ENCODE measurements around the gene PIR.

PIR gene

DNA sequence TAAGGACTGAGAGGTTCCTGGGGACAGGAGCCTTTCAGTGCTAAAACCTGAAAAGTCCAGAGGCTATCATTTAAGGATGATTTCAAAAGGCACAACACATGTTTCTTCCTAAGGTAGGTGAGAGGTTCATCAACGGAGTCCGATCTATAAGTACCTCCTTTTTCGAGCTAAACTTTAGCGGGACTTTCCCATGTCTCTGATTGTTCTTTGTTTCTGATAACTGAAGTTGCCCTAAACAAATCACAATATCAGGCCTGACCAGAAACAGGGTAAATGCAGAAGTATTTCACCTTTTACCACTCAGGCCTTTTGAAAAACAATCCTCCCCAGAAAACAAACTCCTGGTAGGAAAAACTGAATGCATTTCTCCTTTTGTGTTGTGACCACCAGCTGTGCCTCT is 17.6 kb downstream of the PIR start:
- DNase-seq = no peak

DNA sequence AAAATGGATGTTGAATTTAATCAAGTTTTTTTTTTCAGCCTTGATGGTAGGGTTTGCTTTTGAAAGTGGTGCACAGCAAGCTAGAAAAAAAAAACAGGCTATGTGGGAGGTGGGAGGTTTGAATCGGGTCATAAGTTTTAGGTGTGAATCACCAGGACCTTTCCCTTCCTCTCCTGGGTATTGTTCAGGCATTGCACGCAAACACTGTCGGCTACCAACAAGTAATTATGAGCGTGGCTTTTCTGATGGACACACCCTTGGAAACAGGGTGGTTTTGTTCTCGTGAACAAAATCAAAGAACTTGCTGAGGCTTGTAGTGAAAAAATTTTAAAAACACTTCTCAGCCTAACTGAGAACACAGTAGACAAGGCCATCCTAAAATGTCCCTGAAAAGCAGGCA is 18.1 kb downstream of the PIR start:
- DNase-seq = no peak

DNA sequence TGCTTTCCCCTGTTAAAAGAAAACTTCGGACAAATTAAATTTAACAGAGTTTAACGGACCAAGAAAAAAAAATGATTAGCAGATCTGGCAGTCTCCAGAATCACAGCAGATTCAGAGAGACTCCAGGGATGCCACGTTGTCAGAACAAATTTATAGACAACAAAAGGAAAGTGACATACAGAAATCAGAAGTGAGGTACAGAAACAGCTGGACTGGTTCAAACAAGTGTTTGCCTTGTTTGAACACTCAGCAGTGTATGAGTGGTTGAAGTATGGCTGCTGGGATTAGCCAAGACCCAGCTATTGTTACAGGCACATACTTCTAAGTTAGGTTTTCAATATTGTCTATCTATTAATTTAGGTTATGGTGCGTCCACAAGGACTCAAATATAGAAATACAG is 19.1 kb downstream of the PIR start:
- DNase-seq = no peak

DNA sequence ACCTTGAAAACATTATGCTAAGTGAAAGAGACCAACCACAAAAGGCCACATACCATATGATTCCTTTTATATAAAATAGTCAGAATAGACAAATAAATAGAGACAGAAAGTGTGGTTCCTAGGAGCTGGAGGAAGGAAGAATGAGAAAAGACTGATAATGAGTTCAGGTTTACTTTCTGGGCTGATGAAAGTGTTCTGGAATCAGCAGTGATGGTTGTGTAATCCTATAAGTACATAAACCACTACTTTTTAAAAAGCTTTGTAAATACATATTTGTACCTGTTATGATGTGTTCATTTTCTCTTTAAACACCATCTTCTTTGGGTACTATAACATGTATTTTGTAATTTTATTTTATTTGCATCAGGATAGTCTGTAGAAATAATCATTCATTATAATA is 20.6 kb downstream of the PIR start:
- no peak for DNase-seq

DNA sequence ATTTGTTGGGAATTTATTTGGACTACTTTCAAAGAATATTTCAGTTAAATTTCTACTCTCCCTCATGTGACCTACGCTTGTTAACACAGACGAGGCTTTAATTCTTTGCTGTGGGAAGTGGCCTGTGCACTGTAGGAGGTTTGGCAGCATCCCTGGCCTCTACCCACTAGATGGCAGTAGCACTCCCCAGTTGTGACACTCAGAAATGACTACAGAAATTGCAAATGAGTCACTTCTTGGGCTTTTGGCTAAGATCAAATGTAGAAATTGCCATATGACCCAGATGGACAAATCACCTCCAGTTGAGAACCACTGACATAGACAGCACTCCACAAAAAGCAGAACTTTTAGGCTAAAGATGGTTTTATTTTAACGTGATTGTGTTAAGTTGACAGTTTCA is 22.1 kb downstream of the PIR start:
- DNase-seq = no peak

DNA sequence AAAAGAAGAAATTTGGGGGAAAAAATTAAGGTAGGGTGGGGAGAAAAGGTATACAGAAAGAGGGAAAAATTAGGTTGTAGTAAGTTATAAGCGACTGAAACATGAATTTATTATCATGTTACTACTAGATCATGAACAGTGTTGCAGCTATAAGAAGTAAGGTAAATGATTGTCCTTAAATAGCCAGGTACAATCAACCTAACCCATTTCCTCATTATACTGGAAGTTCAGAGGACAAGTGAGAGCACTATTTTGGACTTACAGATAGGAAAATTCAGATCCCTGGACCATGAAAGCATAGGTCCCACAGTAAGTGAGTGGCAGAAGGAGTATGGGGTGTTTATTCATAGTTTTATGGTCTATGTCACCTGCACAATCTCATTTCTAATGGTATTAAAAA is 23.5 kb downstream of the PIR start:
- DNase-seq = no peak

DNA sequence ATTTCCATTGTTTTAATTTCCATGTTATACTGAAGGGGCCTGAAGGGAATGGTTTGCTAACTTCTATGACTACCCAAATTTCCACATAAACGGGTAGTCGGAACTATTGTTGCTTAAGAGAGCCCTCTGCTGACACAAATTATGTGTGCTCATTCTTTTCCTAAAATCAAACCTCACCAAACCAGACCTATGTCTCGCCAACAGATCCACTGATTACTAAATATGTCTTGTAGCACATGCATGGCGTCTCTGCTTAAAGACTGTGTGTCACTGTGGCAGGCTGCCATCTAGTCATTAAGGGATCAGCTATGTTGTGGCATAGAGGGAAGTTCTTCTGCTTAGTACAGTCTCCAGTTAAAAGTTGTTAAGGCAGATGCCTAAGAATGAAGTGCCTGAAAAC is 25.1 kb downstream of the PIR start:
- DNase-seq = no peak

DNA sequence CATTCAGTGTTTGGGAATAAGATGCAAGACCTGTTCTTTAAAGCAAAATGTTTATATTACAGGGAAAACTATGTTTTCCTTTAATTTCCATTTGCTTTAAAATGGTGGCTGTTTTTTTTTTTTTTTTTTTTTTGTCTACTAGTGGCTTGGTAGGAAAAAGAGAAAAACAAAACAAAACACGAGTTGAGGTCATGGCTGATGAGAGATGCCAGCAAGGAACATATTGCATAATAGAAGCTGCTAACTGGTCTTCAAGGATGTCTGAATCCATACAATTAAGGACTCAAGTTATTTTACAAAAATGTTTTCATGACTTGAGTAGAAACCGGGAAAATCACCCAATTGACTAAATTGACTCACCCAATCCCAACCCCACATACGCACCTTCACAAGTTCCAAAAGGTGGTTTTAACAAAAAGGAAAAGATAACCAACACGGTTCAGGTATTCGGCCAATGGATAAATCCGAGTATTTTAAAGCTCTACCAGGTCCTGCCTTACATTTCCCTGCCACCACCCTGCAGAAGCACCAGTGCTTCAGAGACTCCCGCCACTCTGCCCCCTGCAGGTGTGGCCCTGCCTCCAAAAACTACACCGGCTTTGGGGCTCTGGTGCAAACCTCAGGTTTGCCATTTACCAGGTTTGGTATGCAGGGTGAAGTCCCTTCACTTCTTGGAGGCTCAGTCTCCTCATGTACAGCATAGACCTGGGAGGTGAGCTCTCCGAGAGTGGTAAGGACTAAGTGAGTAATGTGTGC is 27.1 kb downstream of the PIR start:
- no peak for DNase-seq

DNA sequence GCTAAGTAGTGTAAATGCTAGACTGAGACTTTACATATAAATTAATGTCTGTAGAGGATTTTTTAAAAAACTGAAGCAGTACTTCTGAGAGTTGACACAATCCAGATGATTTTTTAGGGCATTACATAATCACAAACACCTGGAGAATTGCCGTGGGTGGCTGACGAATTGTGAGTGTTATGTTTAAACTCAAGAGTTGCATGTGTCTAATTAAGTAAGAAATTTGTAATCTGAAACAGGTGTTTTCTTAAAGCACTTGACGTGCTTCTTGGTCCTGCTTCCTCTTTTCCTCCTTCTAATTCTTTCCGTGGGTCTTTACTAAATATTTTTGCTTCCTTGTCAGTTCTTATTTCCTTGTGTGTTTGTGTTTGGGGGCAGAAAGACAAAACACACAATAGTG is 27.8 kb downstream of the PIR start:
- DNase-seq = no peak

DNA sequence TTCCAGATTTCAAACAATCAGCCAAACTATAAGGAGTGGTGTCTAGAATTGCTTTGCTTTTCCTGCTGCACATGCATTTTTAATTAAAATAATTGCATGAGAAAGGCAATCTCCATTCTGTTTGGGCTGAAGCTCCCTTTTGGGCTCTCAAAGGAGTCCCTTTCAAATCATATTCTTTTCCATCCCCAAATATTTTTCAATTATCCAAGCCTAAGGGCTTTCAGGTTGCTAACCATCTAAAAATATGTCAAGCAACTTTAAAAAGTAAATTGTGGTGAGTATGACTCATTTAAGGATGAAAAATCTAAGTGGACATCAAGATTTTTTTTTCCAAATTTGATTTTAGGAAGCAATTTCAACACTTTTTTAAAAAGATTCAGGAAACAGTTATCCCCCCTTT is 28.4 kb downstream of the PIR start:
- DNase-seq = no peak

DNA sequence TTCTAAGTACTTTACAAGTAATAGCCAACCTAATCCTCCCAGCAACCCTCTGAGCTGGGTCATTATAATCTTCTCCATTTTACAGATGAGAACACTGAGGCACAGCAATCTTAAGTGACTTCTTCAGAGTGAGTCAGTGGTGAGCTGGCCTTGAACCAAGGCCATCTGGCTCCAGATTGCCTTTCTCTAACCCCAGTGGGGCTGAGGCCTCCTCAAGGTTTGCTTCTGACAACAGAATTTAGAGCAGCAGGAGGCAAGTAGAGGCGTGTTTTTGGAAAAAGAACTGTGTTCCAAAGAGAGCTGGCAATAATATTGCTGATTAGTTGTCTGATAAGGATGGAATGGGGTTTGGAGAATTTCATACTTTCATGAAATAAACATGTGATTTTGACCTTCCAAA is 41.2 kb downstream of the PIR start:
- DNase-seq = no peak

DNA sequence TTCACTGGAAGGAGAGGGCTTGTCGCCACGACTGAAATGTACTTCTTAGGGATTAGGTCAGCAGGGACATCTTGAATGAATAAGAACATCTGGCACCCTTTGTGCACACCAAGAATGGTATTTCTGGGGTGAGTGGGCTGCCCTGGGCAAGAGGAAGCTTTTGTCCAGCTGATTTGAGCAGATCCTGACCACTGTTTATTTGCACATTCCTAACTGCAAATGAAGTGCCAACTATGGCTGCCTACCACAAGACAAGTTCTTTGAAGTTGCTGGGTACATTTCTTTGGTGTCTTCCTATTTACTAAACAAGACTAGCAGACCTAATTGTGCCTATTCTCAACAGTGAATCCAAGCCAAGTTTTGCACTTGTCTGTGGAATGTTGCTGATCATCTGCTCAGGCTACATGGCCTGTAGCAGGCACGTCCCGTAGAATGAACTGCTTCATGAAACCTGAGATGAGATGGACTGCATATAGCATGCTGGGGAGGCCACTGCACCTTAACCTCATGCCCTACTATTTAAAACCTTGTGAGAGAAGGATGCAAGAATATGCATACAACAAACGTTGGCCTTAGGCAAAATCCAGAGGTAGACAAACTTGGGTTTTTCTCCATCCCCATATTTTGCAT is 45.0 kb downstream of the PIR start:
- no peak for DNase-seq

DNA sequence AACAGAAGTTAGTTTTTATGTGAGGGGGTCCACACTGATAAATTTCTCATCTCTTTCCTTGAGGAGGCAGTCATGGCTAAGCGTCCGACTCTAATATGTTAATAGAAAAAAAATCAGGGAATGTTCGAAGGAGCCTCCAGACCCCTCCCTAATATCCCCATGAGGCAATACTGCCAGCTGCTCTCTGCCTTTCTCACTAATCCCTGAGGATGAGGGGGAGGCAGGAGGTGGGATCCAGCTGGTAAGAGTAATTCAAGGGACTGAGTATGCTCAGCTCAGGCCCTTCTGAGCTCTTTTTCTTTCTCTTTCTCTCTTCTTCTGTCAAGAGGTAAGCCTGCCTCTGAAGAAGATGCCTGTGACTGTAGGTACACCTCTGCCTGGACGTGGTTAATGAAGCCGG is 51.7 kb downstream of the PIR start:
- no peak for DNase-seq

DNA sequence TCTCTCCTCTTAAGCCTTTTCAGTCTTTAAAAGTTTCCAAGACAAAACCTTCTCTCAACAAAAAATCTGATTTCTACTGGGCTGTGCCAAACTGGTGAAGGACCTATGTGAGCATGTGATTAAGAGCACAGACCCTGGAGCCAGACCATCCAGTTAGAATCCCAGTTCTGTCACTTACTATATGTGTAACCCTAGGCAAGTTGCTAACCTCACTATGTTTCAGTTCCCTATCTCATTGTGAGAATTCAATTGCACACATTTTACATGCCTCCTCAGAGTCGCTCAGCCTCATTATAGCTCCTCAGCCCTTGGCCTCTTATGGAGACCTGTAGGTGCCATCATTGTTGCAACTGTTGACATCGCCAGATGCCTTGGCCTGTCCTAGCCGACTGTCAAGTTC is 54.8 kb downstream of the PIR start:
- no peak for DNase-seq

DNA sequence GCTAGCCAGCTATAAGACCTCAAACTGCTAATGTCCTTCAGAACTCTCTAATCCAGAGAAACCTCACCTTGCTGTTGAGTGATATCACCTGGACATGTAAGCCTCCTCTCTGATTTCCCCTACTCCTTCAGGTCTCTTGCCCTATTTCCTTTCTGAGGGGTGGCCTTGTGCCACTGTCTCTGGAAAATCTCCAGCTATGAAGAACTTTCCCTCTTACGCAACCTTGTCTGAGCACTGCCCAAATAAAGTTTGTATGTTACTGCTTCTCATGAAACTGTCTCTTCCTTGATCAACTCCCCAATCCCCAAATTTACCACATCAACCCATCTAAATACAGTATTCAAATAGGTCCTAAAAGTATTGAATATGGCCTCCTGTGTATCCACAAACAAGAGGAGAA is 55.4 kb downstream of the PIR start:
- no peak for DNase-seq

DNA sequence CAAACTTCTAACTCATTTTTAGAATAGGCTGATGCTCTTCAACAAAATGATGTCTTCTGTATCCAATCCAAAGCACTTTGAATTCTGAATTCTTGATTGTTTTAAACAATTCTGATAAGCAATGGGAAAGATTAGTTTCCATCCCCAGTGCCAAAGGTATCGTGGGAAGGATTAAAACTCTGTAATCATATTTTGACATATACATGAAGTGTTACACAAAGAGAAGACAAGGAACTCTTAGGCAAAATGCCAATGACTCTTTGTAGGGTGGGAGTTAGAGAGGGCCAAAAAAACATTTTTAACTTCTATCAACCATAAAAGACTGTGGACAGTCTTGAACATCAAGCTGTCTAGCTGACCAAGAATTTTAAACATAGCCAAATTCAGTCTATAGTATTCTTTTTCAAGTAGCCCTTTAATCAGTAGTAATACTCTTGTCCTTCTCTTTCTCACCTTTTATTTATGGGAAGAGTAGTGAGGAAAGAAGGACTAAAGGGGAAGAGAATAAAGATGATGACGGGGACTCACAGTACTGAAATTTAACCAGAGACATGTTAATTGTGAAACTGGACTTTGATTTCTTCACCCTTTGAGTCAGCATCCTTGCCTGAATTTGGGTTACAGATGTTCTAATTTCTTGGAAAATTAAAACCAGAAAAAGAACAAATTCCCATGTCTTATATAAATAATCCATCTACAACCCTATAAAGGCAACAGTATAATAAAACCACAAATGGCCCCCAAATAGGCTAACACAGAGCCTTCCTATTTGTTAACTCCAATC is 57.1 kb downstream of the PIR start:
- DNase-seq = no peak

DNA sequence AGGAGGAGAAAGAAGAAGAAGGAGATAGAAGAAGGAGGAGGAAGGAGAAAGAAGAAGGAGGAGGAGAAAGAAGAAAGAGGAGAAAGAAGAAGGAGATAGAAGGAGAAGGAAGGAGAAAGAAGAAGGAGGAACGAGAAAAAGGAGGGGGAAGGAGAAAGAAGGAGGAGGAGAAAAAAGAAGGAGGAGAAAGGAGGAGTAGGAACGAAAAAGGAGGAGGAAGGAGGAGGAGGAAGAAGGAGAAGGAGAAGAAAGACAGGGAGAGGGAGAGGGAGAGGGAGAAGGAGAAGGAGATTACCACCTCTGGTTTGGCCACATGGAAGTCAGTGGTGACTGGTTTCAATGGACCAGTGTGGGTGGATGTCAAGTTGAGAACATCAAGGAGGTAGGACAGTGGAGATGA is 58.9 kb downstream of the PIR start:
- DNase-seq = no peak

DNA sequence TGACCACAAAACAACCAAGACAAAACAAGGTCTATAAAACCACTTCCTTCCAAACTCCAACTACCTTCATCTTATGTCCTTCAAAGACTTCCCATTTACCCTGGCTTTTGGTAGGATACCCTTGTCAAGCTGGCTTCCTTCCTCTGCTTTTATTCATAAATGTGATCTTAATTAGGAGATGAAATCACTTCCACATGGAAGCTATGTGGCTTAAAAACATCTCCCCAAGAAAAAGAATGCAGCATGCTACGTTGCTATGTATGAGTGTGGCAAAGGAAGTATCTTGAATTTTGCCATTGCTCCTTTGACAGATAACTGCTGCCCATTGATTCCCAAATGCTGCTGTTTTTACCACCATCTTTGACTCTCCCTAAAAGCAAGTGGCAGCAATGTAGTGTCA is 62.5 kb downstream of the PIR start:
- no peak for DNase-seq

DNA sequence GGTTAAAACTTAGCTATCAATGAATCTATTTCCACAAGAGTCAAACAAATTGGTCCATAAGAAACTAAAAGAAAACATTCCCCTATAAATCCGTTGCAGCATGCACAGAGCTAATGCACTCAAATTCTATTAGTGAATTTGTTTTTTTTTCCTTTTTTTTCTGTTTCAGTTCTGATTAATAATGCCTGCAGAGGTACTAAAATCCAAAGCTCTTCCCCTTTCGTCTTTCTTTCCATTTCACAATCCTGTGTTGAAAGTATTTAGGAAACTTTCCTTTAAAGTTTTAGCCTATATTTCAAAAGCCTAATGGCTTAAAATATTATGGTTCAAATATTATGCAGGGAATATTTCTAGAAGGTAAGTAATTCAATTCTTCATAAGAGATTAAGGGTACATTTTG is 63.1 kb downstream of the PIR start:
- no peak for DNase-seq

DNA sequence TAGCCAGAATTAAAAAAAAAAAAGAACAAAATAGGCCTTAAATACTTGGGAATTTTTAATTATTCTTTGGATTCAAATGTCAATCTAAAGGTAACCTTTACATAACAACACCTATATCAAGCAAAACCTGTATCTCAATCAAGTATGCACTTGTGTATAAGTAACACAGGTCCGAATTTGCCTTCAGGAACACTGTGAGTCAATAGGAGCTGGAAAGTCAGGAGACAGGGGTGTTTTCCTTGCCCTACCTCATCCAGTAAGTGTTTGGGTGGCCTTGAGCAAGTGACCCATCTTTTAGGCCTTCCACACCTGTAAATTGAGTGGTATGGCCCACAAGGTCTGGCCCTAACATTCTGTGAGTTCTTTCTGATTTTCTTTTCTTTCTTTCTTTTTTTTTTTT is 68.1 kb downstream of the PIR start:
- DNase-seq = no peak

DNA sequence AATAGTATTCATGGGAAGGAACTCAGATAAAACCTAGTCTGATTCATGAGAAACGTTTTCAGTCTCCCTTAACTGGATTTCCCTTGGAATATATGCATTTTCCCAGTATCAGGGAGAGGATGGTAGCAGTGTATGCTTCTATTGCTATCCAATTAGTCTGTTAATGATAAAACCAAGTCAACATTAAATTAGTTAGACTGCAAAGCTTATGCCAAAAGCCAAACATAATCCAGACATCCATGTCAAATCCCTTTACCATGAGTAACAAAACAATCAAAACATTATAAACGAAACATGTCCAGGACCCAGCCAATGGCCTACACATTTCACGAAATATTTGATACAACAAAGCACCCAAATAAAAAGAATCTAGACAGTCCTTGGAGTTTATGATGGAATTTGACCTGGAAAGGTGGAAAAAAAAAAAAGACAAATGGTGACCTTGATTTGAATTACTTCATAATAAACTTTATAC is 74.4 kb downstream of the PIR start:
- DNase-seq = no peak

DNA sequence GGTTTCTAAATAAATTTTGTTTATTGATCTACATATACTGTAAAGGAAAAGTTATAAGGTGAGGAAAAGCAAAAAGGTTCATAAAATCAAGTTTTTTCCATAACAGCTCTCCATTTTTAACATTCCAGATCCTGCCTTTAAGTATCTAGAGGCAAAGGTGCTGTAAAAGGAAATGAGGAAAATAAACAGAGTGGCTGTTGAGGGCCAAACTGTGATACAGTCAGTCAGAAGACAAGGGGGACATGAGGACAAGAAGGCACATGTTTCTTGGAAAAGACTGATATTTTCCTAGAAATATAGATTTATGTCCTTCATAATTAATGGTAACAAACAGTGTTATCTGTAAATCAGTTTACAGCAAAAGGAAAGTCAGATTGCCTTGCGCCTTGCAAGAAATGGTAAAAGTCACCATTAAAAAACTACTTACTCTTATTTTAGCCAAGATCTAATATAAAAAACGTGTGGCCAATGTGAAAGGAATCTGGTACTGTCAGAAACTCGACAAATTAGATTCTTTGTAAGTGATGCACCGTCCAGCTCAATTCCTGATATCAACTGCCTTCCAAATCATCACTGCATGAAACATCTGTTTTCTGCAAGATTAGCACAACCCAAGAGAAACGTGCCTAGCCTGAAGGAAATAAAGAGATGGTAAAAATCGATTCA is 75.0 kb downstream of the PIR start:
- DNase-seq = no peak

DNA sequence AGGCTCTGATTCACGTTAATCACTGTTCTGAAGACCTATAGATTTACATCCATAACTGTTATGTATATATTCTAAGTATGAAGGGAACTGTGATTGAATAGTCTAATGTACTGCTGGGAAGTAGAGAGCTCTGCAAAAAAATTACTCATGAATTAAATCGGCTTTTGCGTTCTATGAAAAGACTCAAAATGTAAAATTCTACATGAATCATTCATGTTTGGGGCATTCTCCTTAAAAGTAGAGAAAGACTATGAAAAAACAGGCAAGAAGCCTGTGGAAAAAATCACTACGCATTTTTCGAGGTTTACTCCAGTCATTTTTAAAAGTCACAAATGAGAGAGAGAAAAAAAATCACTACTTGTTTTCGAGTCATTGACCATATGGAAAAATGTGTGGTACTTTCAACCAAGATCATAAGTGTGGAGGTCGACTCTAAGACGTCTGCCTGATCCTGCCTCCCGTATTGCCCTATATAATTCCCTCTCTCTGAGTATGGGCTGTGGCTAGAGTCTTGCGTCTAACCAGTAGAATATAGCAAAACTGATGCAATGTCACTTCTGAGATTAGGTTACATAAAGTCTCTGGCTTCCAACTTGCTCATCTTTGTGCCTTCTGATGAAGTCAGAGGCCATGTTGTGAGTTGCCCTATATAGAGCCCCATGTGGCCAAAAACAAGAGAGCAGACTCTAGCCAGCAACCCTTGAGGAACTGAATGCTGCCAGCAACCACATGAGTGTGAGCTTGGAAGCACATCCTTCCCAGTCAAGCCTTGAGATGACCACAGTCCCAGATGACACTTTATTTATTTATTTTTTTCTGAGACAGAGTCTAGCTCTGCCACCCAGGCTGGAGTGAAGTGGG is 76.8 kb downstream of the PIR start:
- DNase-seq = no peak
